Endothelial cell of umbilical vein (primary cell): ENCODE measurements around the gene GRIN3A. TPM values are rescaled to one million over a fixed set of nuclear protein-coding genes. Genes with fewer than 3 reads are reported as not detected.

Experiments
- BruUV-seq: library from RNA; stranded (reverse); fragments of 400-500 nt; replicated peaks from 2 replicates; lab custom pipeline; 2021; lab: Mats Ljungman, UMichigan
- CTCF ChIA-PET: fragments of 300-600, 350-600 bp; sonication (Branson Sonifier 250); formaldehyde crosslinking; loops from one replicate; lab custom pipeline; 2021; ENCODE audit warnings: antibody characterized with exemption, inconsistent platforms; lab: Charles Lee
- POLR2A ChIA-PET: fragments of 300-600, 350-600 bp; sonication (Branson Sonifier 250); formaldehyde crosslinking; loops from one replicate; lab custom pipeline; 2021; ENCODE audit warnings: antibody characterized with exemption, inconsistent platforms; lab: Charles Lee
- DNase-seq: peaks from one replicate; pipeline ENCODE4 v3.0.0-alpha.2; 2011; ENCODE audit warnings: low read depth, low spot score
- FAIRE-seq: peaks from 2 replicates; lab custom pipeline; 2011; peaks lifted over from hg19 to GRCh38; lab: Jason Lieb, UNC
- H2AFZ ChIP-seq: 2 replicates; pipeline ENCODE4 v1.6.0; 2012; ENCODE audit warnings: low read depth, low read length, control low read depth, inconsistent platforms
- H3K27ac ChIP-seq: 2 replicates; pipeline ENCODE4 v1.5.1; 2011; ENCODE audit warnings: low read depth, mild to moderate bottlenecking, control low read depth, low read length, moderate library complexity; ENCODE audit not compliant: insufficient read depth
- H3K27me3 ChIP-seq, 2 experiments: 2 replicates each; pipeline versions ENCODE4 v1.6.0 to v1.6.1; 2011; ENCODE audit warnings: low read length in 2 of 2, mixed read lengths in 1 of 2; ENCODE audit not compliant: control insufficient read depth in 2 of 2, insufficient read depth in 2 of 2
- H3K36me3 ChIP-seq, 2 experiments: 2 replicates in 1 of 2; 3 replicates in 1 of 2; pipeline ENCODE4 v1.5.1; 2011; ENCODE audit warnings: low read length in 2 of 2, mild to moderate bottlenecking in 1 of 2, moderate library complexity in 1 of 2; ENCODE audit not compliant: control insufficient read depth in 2 of 2, insufficient read depth in 2 of 2; ENCODE audit errors: extremely low read depth in 1 of 2
- H3K4me1 ChIP-seq: 3 replicates; pipeline ENCODE4 v1.5.1; 2011; ENCODE audit warnings: mild to moderate bottlenecking, low read length; ENCODE audit not compliant: control insufficient read depth, insufficient read depth; ENCODE audit errors: extremely low read depth
- H3K4me2 ChIP-seq: 2 replicates; pipeline ENCODE4 v1.6.1; 2011; ENCODE audit warnings: low read length, control low read depth, mixed read lengths; ENCODE audit not compliant: insufficient read depth
- H3K4me3 ChIP-seq, 3 experiments: fragments of 200-600 bp in 1 of 3; sonication (generic), shearing (Covaris generic) in 1 of 3; replicated peaks in 1 of 3; 2 replicates each; pipeline ENCODE4 v1.5.1; 2011 to 2016; ENCODE audit warnings: control low read depth in 3 of 3, low read length in 3 of 3, mild to moderate bottlenecking in 2 of 3, inconsistent platforms in 1 of 3, low read depth in 1 of 3, moderate library complexity in 1 of 3; ENCODE audit not compliant: insufficient read depth in 1 of 3
- H3K79me2 ChIP-seq: 2 replicates; pipeline ENCODE4 v1.6.0; 2012; ENCODE audit warnings: low read length, inconsistent platforms; ENCODE audit not compliant: control insufficient read depth, insufficient read depth
- H3K9ac ChIP-seq: replicated peaks from 2 replicates; pipeline ENCODE3; 2011; ENCODE audit warnings: low read length, control low read depth; ENCODE audit not compliant: insufficient read depth; ENCODE audit errors: extremely low read depth
- H3K9me1 ChIP-seq: replicated peaks from 3 replicates; pipeline ENCODE4 v1.6.0; 2011; ENCODE audit warnings: mild to moderate bottlenecking, low read length; ENCODE audit not compliant: control insufficient read depth, insufficient read depth; ENCODE audit errors: extremely low read depth
- H3K9me3 ChIP-seq: replicated peaks from 2 replicates; pipeline ENCODE4 v1.5.1; 2012; ENCODE audit warnings: low read length, inconsistent platforms; ENCODE audit not compliant: control insufficient read depth, insufficient read depth
- H4K20me1 ChIP-seq: replicated peaks from 2 replicates; pipeline ENCODE3; 2011; ENCODE audit warnings: mild to moderate bottlenecking, low read length; ENCODE audit not compliant: control insufficient read depth, insufficient read depth; ENCODE audit errors: extremely low read depth
- CTCF ChIP-seq, 2 donors: IDR thresholded peaks; 1 replicate in 1 of 2; 2 replicates in 1 of 2; pipeline ENCODE4 v1.5.1; 2011; ENCODE audit warnings: low read length in 2 of 2, mild to moderate bottlenecking in 2 of 2, moderate library complexity in 2 of 2, control low read depth in 1 of 2, inconsistent platforms in 1 of 2, low read depth in 1 of 2; ENCODE audit not compliant: insufficient read depth in 1 of 2; ENCODE audit errors: extremely low read depth in 1 of 2
- EZH2 ChIP-seq: IDR thresholded peaks from 2 replicates; pipeline ENCODE4 v1.6.1; 2012; ENCODE audit warnings: borderline replicate concordance, low read depth, mild to moderate bottlenecking, moderate library complexity, low read length, inconsistent platforms; ENCODE audit not compliant: severe bottlenecking
- FOS ChIP-seq: IDR thresholded peaks from 2 replicates; pipeline ENCODE4 v1.6.1; 2011; ENCODE audit warnings: mild to moderate bottlenecking, low read length, moderate library complexity, borderline replicate concordance; ENCODE audit not compliant: insufficient read depth
- GATA2 ChIP-seq: IDR thresholded peaks from 2 replicates; pipeline ENCODE4 v1.7.0; 2011; ENCODE audit warnings: low read depth, mild to moderate bottlenecking, moderate library complexity, mixed read lengths, low read length; ENCODE audit not compliant: insufficient read length, insufficient read depth
- JUN ChIP-seq: IDR thresholded peaks from 2 replicates; pipeline ENCODE4 v1.6.1; 2011; ENCODE audit warnings: borderline replicate concordance, low read depth; ENCODE audit not compliant: insufficient read length, insufficient read depth
- MAX ChIP-seq: IDR thresholded peaks from 2 replicates; pipeline ENCODE4 v1.6.1; 2011; ENCODE audit not compliant: insufficient read depth, insufficient read length
- MYC ChIP-seq: IDR thresholded peaks from one replicate; pipeline ENCODE4 v1.6.1; 2011; ENCODE audit warnings: mild to moderate bottlenecking, low read depth, low read length
- POLR2A ChIP-seq: IDR thresholded peaks from 2 replicates; pipeline ENCODE4 v1.6.1; 2012; ENCODE audit warnings: low read depth, mild to moderate bottlenecking, control low read depth, low read length
- POLR2AphosphoS5 ChIP-seq: IDR thresholded peaks from 2 replicates; pipeline ENCODE4 v1.6.1; 2012; ENCODE audit warnings: low read depth, mild to moderate bottlenecking, control low read depth, low read length, moderate library complexity; ENCODE audit not compliant: insufficient read depth
- dilution Hi-C: fragments of 300-500 bp; cut with MboI; formaldehyde crosslinking; loops from one replicate; pipeline ENCODE4 v1.15.0; 2019; ENCODE audit warnings: low sequenced_read_pairs; ENCODE audit not compliant: extremely low pct_ligation_motif_present
- intact Hi-C: fragments of 100-400 bp; cut with micrococcal nuclease; formaldehyde crosslinking; loops from one replicate; pipeline ENCODE4 v1.10.0; 2022
- polyA plus RNA-seq, 4 experiments: library from polyadenylated mRNA; depleted of rRNA in 3 of 4; stranded (reverse) in 3 of 4; unstranded in 1 of 4; fragments of >200 nt; gene quantifications; 2 replicates each; pipeline versions ENCODE4 v1.2.1 to v1.2.3, GENCODE V29; 2011 to 2012; ENCODE audit warnings: missing spikeins in 1 of 4
- total RNA-seq: library from RNA; stranded (reverse); gene quantifications from 2 replicates; pipeline ENCODE4 v1.2.3, GENCODE V29; 2021

GRIN3A gene
- total and polyA plus RNA-seq, 2 donors (not counting 3 experiments of a cell fraction or from before 2014, with no cell fraction given) = not detected

- no TSS peak for BruUV-seq
- no peaks in the 10 kb centered on the region for H3K79me2 ChIP-seq
- H3K9me3 ChIP-seq = no peaks in the 10 kb centered on the region
- H3K4me1 ChIP-seq = no peaks in the 10 kb centered on the region
- H4K20me1 ChIP-seq = no peaks in the 10 kb centered on the region
- POLR2A ChIA-PET = no interaction called here
- intact Hi-C loops = no loop called here
- no peak overlapping the region for H3K9ac ChIP-seq
- no peaks in the 10 kb centered on the region for H3K9me1 ChIP-seq
- H3K4me3 ChIP-seq = no peak overlapping the region
- CTCF ChIA-PET = interaction anchor here (1.0 kb wide), 1 partner anchor 47 kb away, joined by 3 read pairs; no protein-coding TSS in a partner anchor
- dilution Hi-C loops = no loop called here
- H2AFZ ChIP-seq = no peak overlapping the region
- no peak for TF ChIP-seq JUN
- no peak for TF ChIP-seq MAX
- TF ChIP-seq POLR2AphosphoS5 = no peak
- no peak for TF ChIP-seq FOS
- TF ChIP-seq GATA2 = no peak
- no peak overlapping the region for H3K4me2 ChIP-seq
- no peak for DNase-seq
- FAIRE-seq = no peak
- H3K36me3 ChIP-seq = no peaks in the 10 kb centered on the region
- H3K27me3 ChIP-seq = no peaks in the 10 kb centered on the region
- no peak overlapping the region for H3K27ac ChIP-seq
Measured at GRCh38 chr9:101579711-101580545, 158.5 kb downstream of the GRIN3A start.

GRCh38 chr9:101578378-101578777 is 160.1 kb downstream of the GRIN3A start:
- intact Hi-C loops = no loop called here

More at GRCh38 chr9:101578378-101578777, 160.1 kb downstream of the GRIN3A start:
- TF ChIP-seq JUN (no peak), POLR2A (no peak), MAX (no peak), MYC (no peak), GATA2 (no peak), EZH2 (no peak), CTCF (IDR thresholded peaks at IDR 0.05; ENCODE audit: extremely low read depth in 1 of 2, insufficient read depth in 1 of 2, low read depth in 1 of 2, low read length in 2 of 2) (no peak), FOS (no peak), POLR2AphosphoS5 (no peak)
- BruUV-seq = no TSS peak
- dilution Hi-C loops = no loop called here
- H3K27ac ChIP-seq = no peak overlapping the region
- CTCF ChIA-PET = no interaction called here
- H3K79me2 ChIP-seq = no peaks in the 10 kb centered on the region
- no peaks in the 10 kb centered on the region for H3K9me1 ChIP-seq
- no peaks in the 10 kb centered on the region for H3K9me3 ChIP-seq
- H4K20me1 ChIP-seq = no peaks in the 10 kb centered on the region
- no peak overlapping the region for H2AFZ ChIP-seq
- H3K4me3 ChIP-seq = no peak overlapping the region
- H3K4me2 ChIP-seq = no peak overlapping the region
- no peak for DNase-seq
- no peaks in the 10 kb centered on the region for H3K36me3 ChIP-seq
- H3K4me1 ChIP-seq = no peaks in the 10 kb centered on the region
- FAIRE-seq = no peak
- no peak overlapping the region for H3K9ac ChIP-seq
- POLR2A ChIA-PET = no interaction called here
- no peaks in the 10 kb centered on the region for H3K27me3 ChIP-seq
